HG03520 (cell line): ENCODE measurements around the gene HOXB5.

Experiments used
- ATAC-seq: cut with Tn5 transposase; IDR thresholded peaks from one replicate; pipeline ENCODE4 v1.9.1; 2021; ENCODE audit warnings: mild to moderate bottlenecking, moderate library complexity; ENCODE audit not compliant: unreplicated experiment

HOXB5 gene

DNA sequence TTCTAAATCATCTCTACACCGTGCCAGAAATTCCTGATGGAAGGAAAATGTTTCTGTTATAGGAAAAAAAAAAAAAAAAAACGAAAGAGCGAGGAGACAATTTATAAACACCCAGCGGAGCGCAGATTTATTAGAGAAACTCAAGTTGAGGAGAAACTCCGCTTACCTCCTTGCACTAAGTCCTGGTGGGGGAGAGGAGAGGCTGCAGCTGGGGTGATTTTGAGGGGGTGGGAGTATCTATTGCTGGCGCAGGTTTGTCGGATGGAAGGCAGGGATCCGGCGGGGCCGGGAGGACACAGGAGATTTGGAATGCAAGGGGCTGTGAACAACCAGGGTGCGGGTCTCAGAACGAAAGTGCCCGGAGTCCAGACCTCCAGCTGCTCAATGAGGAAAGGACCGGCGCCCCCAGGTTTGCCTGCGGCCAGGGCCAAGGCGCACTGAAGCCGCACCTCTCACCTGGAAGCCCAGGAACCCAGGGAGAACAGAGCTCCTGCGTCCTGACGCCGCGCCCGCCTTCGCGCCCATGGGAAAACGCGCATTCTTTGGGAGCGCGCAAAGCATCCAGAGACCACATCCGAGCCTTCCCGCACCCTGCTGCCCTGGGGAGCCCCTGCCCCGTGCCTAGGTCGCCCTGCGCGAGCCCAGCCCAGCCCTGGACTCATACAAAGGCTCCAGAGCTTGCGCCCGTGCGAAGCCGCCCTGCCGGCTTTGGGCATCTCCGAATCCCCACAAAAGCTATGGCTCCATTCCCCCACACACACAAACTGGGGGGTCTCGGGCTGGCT, 24.1 kb upstream of the HOXB5 start:
- no peak for ATAC-seq

DNA sequence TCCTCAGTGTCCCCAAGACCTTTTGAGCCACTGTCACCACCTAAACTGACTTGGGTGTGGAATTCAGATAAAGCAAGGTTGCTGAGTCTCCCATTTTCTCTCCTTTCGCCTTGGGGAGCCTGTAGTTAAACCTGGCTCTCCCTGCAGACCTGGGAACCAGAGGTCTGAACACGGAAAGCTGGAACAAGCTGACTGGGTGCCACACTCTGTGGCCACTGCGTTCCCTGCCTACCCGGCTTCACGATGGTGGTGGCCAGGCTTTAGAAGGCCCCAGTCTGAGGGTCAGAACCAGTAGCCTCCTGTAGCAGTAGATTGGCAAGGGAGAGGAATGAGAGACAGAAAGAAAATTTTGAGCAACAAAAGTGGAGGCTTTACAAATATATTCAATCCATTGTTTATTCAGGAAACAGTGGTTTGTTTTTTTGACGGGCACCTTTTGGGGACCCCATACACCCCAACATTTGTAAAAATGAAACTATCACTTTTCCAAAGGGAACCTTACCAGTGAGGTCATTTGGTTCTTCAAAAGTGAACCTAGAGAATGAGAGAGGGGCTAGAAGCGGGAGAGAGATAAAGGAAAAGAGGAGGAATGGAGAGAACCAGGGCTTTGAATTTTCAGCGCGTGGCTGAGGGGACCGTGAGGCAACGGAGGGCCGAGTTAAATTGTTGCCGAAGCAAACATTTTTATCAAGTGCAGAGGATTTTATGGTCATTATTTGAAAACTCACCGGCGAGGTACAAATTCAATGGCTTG, 23.3 kb upstream of the HOXB5 start:
- ATAC-seq = no peak

- ATAC-seq = no peak
Measured at GRCh38 chr17:48615963-48616716, 22.6 kb upstream of the HOXB5 start.

DNA sequence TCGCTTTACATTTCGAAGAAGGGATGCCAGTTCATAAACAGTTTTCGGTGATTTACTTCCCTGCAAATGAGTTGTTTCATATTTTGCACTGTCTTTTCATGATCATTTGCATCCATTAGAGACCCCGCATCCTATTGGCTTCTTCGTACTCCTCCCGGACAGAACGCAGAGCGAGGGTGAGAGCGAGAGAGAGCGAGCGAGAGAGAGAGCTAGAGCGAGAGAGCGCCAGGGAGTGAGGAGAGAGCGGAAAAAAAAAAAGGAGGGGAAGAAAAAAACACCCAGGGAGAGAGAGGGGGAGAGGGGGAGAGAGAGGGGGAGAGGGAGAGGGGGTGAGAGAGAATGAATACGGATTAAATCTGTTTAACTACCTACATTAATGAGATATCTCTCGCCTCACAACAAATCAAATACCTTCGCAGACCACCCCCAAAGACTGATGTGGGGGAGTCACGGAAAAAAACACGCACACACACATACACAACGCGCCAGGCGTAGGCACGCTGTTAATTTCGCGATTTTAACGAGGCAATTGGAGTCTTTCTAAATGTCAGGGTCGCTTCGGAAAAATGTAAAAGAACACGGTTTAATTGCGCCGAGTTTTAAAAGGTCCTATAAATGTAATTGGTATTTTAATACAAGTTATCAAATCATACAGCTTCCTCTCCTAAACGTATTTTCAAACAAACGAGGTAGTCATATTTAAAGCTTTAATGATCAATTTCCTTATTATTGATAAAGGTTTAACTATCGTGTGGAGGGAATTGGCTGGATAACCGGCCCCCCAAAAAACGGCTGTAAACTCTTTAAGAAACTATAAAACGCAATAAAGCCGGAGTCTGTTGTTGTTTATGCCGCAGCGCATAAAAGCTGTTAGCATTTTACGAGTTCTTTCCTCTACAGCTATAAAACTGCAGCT, 21.7 kb upstream of the HOXB5 start, which contains the start of gene HOXB8:
Gene HOXB8, minus strand, starts transcription at position 246 of the 916 bp plus-strand sequence. CDS start 588 bp downstream, outside the sequence.
- ATAC-seq = no peak

GRCh38 chr17:48613862-48614694, 20.5 kb upstream of the HOXB5 start:
- ATAC-seq = no peak

- ATAC-seq = no peak
Measured at GRCh38 chr17:48612854-48613691, 19.5 kb upstream of the HOXB5 start.

DNA sequence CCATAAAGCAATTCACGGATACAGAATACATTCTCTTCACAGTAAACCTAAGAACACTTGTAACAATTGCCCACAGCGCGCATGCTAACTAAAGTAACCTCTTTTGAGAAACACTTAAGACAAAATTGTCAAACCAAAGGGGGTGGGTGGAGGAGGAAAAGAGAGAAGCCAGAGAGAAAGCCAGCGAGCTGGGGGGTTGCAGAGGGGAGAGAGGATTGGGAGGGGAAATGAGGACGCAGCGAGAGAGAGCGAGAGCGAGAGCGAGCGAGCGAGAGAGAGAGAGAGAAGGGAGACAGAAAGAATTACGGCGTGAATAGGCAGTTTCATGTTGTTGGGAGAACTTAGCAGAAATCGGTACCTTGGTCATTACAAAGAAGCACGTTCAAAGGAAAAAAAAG, 18.9 kb upstream of the HOXB5 start:
- no peak for ATAC-seq

DNA sequence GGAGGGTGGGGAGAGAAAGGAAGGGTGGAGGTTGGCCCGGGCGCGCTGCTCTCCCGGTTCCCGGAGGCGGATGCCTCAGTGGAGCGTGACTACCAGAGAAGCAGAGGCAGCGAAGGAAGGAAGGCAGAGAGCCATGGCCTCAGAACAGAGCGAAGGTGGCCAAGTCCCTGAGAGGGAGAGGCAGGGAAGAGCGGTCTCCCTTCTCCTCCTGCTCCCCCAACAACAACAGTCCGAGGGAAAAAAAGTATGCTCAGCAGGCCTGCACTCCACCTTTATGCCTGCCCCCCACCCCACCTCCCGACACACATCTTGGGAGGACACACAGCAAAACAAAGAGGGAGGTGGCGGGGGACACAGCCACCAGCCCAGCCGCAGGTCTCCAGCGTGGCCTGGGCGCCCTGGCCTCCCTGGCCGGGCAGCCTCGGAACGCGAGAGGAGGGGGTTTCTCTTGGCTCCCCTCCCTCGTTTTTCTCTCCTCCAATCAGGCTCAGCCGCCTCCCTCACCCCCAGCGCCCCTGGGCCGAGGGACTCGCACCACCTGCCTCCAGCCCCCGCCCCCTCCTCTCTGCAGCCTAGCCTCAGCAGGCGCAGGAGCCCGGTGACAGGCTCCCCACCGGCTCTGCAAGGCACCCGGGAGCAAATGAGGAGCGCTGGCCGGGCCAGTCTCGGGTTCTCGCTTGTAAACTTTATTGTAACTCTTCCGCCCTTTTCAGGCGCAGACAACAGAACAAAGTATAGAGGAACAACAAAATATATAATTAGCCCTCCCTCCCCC, 18.3 kb upstream of the HOXB5 start:
- no peak for ATAC-seq

- no peak for ATAC-seq
Measured at GRCh38 chr17:48611213-48611612, 17.6 kb upstream of the HOXB5 start.

- no peak for ATAC-seq
Measured at GRCh38 chr17:48610282-48611211, 17.0 kb upstream of the HOXB5 start, which contains the start of gene HOXB7. HOXB7 (minus strand) TSS chr17:48611017; CDS start chr17:48610918, 99 bp downstream.

DNA sequence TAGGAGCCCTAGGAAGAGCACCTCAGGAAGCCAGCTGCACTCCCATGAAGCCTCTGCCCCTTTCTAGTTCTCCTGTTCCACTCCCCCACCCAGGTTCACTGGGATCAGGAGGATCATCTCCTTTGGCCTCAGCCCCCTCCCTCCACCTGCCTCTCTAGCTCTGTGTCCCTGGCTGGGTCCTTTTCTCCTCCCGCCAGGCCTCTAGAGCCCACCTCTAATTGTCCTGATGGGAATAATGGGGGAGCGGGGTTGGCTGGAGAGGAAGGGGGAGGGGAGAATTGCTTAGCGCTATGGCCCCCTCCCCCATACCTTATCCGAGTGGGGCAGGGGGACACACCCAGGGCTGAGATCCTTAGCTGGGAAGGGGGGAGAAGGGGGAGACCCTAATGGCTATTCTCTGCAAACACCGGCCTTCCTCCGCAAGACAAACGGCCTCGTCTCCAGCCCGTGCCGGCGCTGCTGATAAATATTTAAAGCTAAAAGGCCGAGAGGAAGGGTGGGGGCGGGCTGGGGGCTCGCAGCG, 16.2 kb upstream of the HOXB5 start:
- no peak for ATAC-seq

DNA sequence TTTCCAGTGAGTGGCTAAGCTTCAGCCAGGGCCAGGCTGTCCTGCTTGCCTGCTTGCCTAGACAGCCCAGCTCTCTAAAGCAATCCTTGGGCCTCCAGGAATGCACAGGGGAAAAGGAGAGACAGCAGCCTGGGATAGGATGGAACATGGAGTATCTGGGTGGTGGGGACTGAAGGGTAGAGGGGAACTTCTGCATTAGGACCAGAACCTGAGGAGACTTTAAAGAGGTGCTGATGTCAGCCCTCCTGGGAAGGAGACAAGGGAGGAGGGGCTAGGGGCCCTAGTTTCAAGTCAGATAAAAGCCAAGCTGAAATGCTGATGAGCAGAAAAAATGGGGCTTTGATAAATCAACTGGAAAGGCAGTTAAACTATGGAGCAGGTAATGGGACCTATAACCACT, 15.5 kb upstream of the HOXB5 start:
- no peak for ATAC-seq

DNA sequence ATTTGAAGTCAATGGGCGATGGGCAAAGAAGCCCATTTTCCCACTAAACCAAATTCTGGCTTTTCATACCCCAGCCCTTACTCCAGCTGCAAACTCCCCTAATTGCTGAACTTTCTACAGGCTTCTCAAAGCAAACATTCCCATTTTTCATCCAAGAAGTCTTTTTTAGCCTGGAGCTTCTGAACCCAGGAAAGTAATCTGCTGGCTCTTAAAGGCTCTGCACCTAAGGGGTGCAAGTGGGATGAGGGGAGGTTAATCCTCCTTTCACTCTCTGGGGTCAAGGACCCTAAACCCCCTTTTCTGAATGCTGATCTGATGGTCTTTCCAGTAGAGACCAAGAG, 14.9 kb upstream of the HOXB5 start:
- no peak for ATAC-seq

- ATAC-seq = no peak
Measured at GRCh38 chr17:48606892-48607614, 13.5 kb upstream of the HOXB5 start.

GRCh38 chr17:48605991-48606891, 12.7 kb upstream of the HOXB5 start:
- no peak for ATAC-seq
